Neuron (in vitro differentiated cells): ENCODE measurements around the gene ETF1.
"Not testable (repeated sequence)": the region's sequence is repeated elsewhere in the genome, so short reads cannot be mapped to it uniquely, and the experiment has no call there.

Experiments
- H2AFZ ChIP-seq: one replicate; pipeline ENCODE4 v1.6.1; 2013; ENCODE audit warnings: low read depth, mild to moderate bottlenecking, inconsistent platforms, low read length, moderate library complexity
- H3K27me3 ChIP-seq: one replicate; pipeline ENCODE4 v1.6.1; 2013; ENCODE audit warnings: low read length; ENCODE audit not compliant: insufficient read depth
- H3K36me3 ChIP-seq: one replicate; pipeline ENCODE4 v1.6.1; 2013; ENCODE audit warnings: low read length; ENCODE audit not compliant: insufficient read depth
- H3K4me1 ChIP-seq: one replicate; pipeline ENCODE4 v1.6.1; 2013; ENCODE audit warnings: low read length; ENCODE audit not compliant: insufficient read depth
- H3K4me3 ChIP-seq: 2 replicates; pipeline ENCODE4 v1.5.1; 2013; ENCODE audit warnings: mild to moderate bottlenecking, low read length, moderate library complexity
- H3K9me3 ChIP-seq: one replicate; pipeline ENCODE4 v1.6.1; 2013; ENCODE audit warnings: low read length

The ETF1 gene

GRCh38 chr5:138488481-138488945 is 54.5 kb downstream of the ETF1 start:
- Histone ChIP-seq H3K27me3 (no peaks in the 10 kb centered on the region), H3K4me1 (peaks cover 38% of the 10 kb centered on the region), H3K9me3 (no peaks in the 10 kb centered on the region), H3K36me3 (no peaks in the 10 kb centered on the region), H3K4me3 (no peak overlapping the region), H2AFZ (no peak overlapping the region)

GRCh38 chr5:138482638-138483037 is 60.4 kb downstream of the ETF1 start:
- no peaks in the 10 kb centered on the region for H3K9me3 ChIP-seq
- H3K36me3 ChIP-seq, result no peaks in the 10 kb centered on the region
- H2AFZ ChIP-seq, result no peak overlapping the region
- H3K4me1 ChIP-seq, result no peaks in the 10 kb centered on the region
- no peak overlapping the region for H3K4me3 ChIP-seq
- no peaks in the 10 kb centered on the region for H3K27me3 ChIP-seq

GRCh38 chr5:138476918-138477317 is 66.1 kb downstream of the ETF1 start:
- Histone ChIP-seq H3K9me3 (no peaks in the 10 kb centered on the region), H3K27me3 (no peaks in the 10 kb centered on the region)

GRCh38 chr5:138473151-138473550 is 69.9 kb downstream of the ETF1 start:
- not testable (repeated sequence) for H3K36me3 ChIP-seq, H3K27me3 ChIP-seq, H3K4me3 ChIP-seq, H3K9me3 ChIP-seq, H3K4me1 ChIP-seq, H2AFZ ChIP-seq

More at GRCh38 chr5:138476918-138477317, 66.1 kb downstream of the ETF1 start:
- Histone ChIP-seq H2AFZ (no peak overlapping the region), H3K4me1 (no peaks in the 10 kb centered on the region), H3K36me3 (no peaks in the 10 kb centered on the region), H3K4me3 (no peak overlapping the region)

- no peak overlapping the region for H3K4me3 ChIP-seq
- no peak overlapping the region for H2AFZ ChIP-seq
- H3K9me3 ChIP-seq, result no peaks in the 10 kb centered on the region
- no peaks in the 10 kb centered on the region for H3K27me3 ChIP-seq
- H3K36me3 ChIP-seq, result no peaks in the 10 kb centered on the region
- H3K4me1 ChIP-seq, result no peaks in the 10 kb centered on the region
Measured at GRCh38 chr5:138472353-138472752, 70.7 kb downstream of the ETF1 start.

- Histone ChIP-seq H2AFZ (no peak overlapping the region), H3K36me3 (no peaks in the 10 kb centered on the region), H3K4me1 (peaks cover 7% of the 10 kb centered on the region), H3K9me3 (no peaks in the 10 kb centered on the region), H3K27me3 (no peaks in the 10 kb centered on the region), H3K4me3 (no peak overlapping the region)
Measured at GRCh38 chr5:138471052-138471361, 72.0 kb downstream of the ETF1 start.

GRCh38 chr5:138470322-138471051 is 72.5 kb downstream of the ETF1 start:
- Histone ChIP-seq H3K4me3 (no peak overlapping the region), H2AFZ (no peak overlapping the region), H3K9me3 (no peaks in the 10 kb centered on the region), H3K36me3 (no peaks in the 10 kb centered on the region), H3K27me3 (no peaks in the 10 kb centered on the region), H3K4me1 (peaks cover 12% of the 10 kb centered on the region)

- no peaks in the 10 kb centered on the region for H3K36me3 ChIP-seq
- H3K9me3 ChIP-seq, result no peaks in the 10 kb centered on the region
- no peaks in the 10 kb centered on the region for H3K27me3 ChIP-seq
- H3K4me1 ChIP-seq, result peaks cover 12% of the 10 kb centered on the region
- H2AFZ ChIP-seq, result no peak overlapping the region
- H3K4me3 ChIP-seq, result no peak overlapping the region
Measured at GRCh38 chr5:138469540-138470321, 73.3 kb downstream of the ETF1 start.

GRCh38 chr5:138468966-138469539 is 74.0 kb downstream of the ETF1 start:
- Histone ChIP-seq H3K36me3 (no peaks in the 10 kb centered on the region), H2AFZ (no peak overlapping the region), H3K4me1 (peaks cover 12% of the 10 kb centered on the region), H3K9me3 (no peaks in the 10 kb centered on the region), H3K27me3 (no peaks in the 10 kb centered on the region), H3K4me3 (no peak overlapping the region)

- Histone ChIP-seq H3K27me3 (no peaks in the 10 kb centered on the region), H3K9me3 (no peaks in the 10 kb centered on the region), H3K4me3 (no peak overlapping the region), H3K4me1 (peaks cover 16% of the 10 kb centered on the region), H2AFZ (no peak overlapping the region), H3K36me3 (no peaks in the 10 kb centered on the region)
Measured at GRCh38 chr5:138468133-138468965, 74.7 kb downstream of the ETF1 start.

- no peak overlapping the region for H3K4me3 ChIP-seq
Measured at GRCh38 chr5:138467711-138468132, 75.3 kb downstream of the ETF1 start.

GRCh38 chr5:138466900-138467710 is 75.9 kb downstream of the ETF1 start:
- H3K9me3 ChIP-seq, result no peaks in the 10 kb centered on the region
- H2AFZ ChIP-seq, result no peak overlapping the region
- H3K27me3 ChIP-seq, result no peaks in the 10 kb centered on the region
- H3K4me3 ChIP-seq, result peak overlapping the region; percentile 90
- no peaks in the 10 kb centered on the region for H3K36me3 ChIP-seq
- peaks cover 18% of the 10 kb centered on the region for H3K4me1 ChIP-seq

More at GRCh38 chr5:138467711-138468132, 75.3 kb downstream of the ETF1 start:
- no peaks in the 10 kb centered on the region for H3K9me3 ChIP-seq
- peaks cover 18% of the 10 kb centered on the region for H3K4me1 ChIP-seq
- H3K27me3 ChIP-seq, result no peaks in the 10 kb centered on the region
- no peak overlapping the region for H2AFZ ChIP-seq
- no peaks in the 10 kb centered on the region for H3K36me3 ChIP-seq
